GM12865 (cell line): Measurements from ENCODE around the gene SLC19A1.

Experiments used
- DNase-seq: peaks from one replicate; pipeline ENCODE4 v3.0.0; 2010; ENCODE audit warnings: low read depth
- H3K4me3 ChIP-seq: 2 replicates; pipeline ENCODE4 v1.5.1; 2011; ENCODE audit warnings: mild to moderate bottlenecking, low read depth, low read length, control low read depth
- TF ChIP-seq, protein P1 (sequence below): IDR thresholded peaks from 2 replicates; pipeline ENCODE4 v1.5.1; 2011; ENCODE audit warnings: low read length, control low read depth, low read depth, inconsistent platforms; ENCODE audit not compliant: insufficient read depth; ENCODE audit errors: missing control alignments

Gene SLC19A1

GRCh38 chr21:45490049-45490731 is 52.0 kb downstream of the SLC19A1 start:
- H3K4me3 ChIP-seq, result no peak overlapping the region
- no peak for DNase-seq
- TF ChIP-seq, protein P1, sequence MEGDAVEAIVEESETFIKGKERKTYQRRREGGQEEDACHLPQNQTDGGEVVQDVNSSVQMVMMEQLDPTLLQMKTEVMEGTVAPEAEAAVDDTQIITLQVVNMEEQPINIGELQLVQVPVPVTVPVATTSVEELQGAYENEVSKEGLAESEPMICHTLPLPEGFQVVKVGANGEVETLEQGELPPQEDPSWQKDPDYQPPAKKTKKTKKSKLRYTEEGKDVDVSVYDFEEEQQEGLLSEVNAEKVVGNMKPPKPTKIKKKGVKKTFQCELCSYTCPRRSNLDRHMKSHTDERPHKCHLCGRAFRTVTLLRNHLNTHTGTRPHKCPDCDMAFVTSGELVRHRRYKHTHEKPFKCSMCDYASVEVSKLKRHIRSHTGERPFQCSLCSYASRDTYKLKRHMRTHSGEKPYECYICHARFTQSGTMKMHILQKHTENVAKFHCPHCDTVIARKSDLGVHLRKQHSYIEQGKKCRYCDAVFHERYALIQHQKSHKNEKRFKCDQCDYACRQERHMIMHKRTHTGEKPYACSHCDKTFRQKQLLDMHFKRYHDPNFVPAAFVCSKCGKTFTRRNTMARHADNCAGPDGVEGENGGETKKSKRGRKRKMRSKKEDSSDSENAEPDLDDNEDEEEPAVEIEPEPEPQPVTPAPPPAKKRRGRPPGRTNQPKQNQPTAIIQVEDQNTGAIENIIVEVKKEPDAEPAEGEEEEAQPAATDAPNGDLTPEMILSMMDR, result no peak

DNA sequence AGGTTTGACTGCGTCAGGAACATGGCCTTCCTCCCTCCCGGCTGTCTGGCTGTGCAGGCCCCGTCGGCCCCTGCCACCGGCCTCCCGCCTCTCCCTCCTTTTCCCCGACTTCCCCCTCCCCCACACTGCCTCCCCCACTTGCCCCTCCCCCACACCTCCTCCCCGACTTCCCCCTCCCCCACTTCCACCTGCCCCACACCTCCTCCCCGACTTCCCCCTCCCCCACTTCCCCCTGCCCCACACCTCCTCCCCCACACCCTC is 52.6 kb downstream of the SLC19A1 start:
- H3K4me3 ChIP-seq, result no peak overlapping the region
- DNase-seq, result no peak
- TF ChIP-seq, protein P1, result no peak

DNA sequence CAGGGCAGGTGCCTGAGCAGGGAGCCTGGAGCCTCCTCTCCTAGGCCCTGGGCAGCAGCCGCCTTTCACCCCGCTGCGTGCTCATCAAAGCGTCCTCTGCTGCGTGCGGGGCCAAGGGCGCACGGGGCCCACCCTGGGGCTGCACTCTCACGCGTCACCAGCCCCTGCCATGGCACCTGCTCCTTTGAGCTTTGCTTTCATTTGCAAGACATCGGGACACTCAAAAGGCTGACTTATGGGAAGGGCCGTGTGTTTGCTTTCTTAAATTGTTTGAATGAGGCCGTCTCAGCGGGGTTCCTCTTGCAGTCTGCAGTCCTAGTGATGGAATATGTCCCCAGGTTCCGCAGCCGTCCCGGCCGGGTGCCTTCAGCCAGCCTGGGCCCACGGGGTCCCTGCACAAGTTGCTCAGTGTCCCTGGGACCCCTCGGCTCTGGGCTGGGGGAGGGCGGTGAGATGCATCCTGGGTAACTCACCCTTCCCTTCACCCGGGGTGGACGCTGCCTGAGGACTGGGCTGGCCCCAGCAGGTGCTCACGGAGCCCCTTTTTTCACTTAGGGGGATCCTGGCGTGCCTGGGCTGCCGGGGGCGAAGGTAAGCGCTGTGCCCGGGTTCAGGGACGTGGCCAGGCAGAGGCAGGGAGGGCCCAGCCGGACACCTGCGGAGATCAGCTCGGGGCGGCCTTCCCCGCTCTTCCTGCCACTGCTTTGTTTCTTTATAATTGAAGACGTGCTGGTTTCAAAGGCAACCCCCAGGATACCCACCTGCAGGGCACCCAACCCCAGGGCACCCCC is 53.1 kb downstream of the SLC19A1 start:
- TF ChIP-seq, protein P1, result no peak
- no peak for DNase-seq
- no peak overlapping the region for H3K4me3 ChIP-seq

GRCh38 chr21:45487891-45488600 is 54.2 kb downstream of the SLC19A1 start:
- TF ChIP-seq, protein P1, result no peak
- H3K4me3 ChIP-seq, result no peak overlapping the region
- no peak for DNase-seq

- TF ChIP-seq, protein P1, result no peak
- no peak overlapping the region for H3K4me3 ChIP-seq
- no peak for DNase-seq
These were observed 55.0 kb downstream of the SLC19A1 start for GRCh38 chr21:45487161-45487806.

DNA sequence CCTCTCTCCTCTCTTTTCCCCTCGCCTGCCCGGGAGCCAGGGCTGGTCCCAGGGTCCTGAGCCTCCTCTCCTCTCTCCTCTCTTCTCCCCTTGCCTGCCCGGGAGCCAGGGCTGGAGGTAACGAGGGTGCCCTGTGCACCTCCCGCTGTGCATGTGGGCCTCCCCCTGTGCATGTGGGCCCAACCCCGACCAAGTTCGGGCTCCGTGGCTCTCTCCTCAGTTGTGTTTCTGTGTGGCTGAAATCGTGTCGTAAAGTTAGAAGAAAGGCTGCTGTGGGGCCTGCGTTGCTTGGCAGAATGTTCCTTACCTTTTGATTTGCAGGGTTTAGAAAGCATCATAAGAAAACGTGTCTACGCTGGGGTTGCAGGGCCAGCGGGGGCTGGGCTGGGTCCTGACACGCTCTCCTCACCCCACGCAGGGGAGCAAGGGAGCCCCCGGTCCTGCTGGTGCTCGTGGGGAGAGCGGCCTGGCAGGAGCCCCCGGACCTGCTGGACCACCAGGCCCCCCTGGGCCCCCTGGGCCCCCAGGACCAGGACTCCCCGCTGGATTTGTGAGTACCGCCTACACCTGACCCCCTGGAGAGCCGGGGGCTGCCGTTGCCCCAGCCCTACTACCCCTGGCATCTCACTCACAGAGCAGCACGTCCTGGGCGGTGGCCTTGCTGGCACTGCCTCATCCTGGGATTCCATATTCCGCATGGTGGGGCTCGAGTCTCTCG is 55.6 kb downstream of the SLC19A1 start:
- no peak for DNase-seq
- no peak overlapping the region for H3K4me3 ChIP-seq
- TF ChIP-seq, protein P1, result no peak
